ENCODE results near the gene SH2D3C. TPM values are rescaled to one million over a fixed set of nuclear protein-coding genes. Genes with fewer than 3 reads are reported as not detected.

SH2D3C gene
- total and polyA plus RNA-seq, 2 of the 8 experiments (the other 6 are each of a cell fraction or from before 2014, with no cell fraction given) = 6.4 to 8.1 TPM

GRCh38 chr9:127754099-127755060, 24.1 kb downstream of the SH2D3C start (continued):
- TF ChIP-seq CTCF (IDR thresholded peaks at IDR 0.05; ENCODE audit: control extremely low read depth in 1 of 3, insufficient read depth in 1 of 3, low read depth in 1 of 3, low read length in 3 of 3) = no peak
- 0 out of 2 replicates have a peak, but pooled peaks have one; percentile 16 for TF ChIP-seq EGR1 (IDR thresholded peaks at IDR 0.05; ENCODE audit: borderline replicate concordance, low read depth, low read length)
- no peak for TF ChIP-seq SP1 (IDR thresholded peaks at IDR 0.05; ENCODE audit: low read depth, low read length)
- 0 out of 2 replicates have a peak, but pooled peaks have one; percentile 24 for TF ChIP-seq PHF8 (conservative IDR thresholded peaks at IDR 0.05; ENCODE audit: low read depth, low read length)
- no peak for TF ChIP-seq FOSL1 (IDR thresholded peaks at IDR 0.05; ENCODE audit: insufficient read depth, low read depth, low read length)
- no peak for TF ChIP-seq SIRT6 (IDR thresholded peaks at IDR 0.05; ENCODE audit: low read length)
- no peak for TF ChIP-seq SAP30 (IDR thresholded peaks at IDR 0.05; ENCODE audit: insufficient read depth, insufficient replicate concordance, low read length)
- no peak for TF ChIP-seq NRF1 (IDR thresholded peaks at IDR 0.05; ENCODE audit: low read depth, low read length)
